GM23248 (cell line): Measurements from ENCODE around the gene CD164.

Source experiments
- EZH2 ChIP-seq: fragments of 200-600 bp; sonication (generic); IDR thresholded peaks from 2 replicates; pipeline ENCODE4 v1.6.1; 2018; ENCODE audit warnings: antibody characterized with exemption, mild to moderate bottlenecking; ENCODE audit not compliant: insufficient read depth, poor library complexity, severe bottlenecking
- EZH2phosphoT487 ChIP-seq: fragments of 200-600 bp; sonication (generic); IDR thresholded peaks from 2 replicates; pipeline ENCODE4 v1.6.1; 2018; ENCODE audit warnings: antibody characterized with exemption, moderate library complexity, mild to moderate bottlenecking, low read depth; ENCODE audit not compliant: insufficient read depth

DNA sequence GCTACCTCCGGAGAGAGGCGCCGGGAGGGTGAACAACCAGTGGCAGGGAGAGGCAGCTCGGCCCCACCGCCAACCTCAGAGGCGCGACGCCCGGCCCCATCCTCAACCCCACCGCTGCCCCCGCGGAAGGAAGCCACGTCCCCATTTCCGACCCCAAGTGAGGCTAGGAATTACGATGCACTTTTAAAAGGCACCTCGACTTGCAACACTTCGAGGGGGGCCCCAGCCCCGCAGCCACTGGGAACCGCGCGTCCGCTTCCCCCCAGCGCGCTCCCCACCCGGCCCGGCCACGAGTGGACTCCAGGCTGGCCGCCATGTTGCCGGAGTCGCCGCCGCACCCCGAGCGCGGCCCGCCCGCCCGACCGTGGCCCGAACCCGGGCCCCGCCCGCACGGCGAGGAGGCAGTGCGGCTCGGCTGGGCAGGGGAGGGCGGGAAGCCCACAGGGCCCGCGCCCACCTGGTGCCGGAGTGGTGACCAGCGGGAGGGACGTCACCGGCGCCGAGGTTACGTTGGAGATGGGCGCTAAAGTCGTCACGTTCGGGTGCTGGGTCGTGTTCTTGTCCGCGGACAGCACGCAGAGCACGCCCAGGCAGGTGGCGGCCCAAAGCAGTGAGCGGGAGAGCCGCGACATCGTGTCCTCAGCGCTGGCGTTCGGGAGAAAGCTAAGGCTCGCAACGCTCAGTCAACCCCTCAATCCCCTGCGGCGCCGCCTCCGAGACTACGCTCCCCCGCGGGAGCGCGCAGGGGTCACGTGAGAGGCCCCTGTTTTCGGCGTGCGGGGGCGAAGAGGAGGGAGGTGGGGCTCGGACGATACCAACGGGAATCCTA is at the start of gene CD164:
- TF ChIP-seq EZH2 (no peak), EZH2phosphoT487 (no peak)
